HCT116 (cell line): ENCODE data around the gene FBXO21.

ENCODE experiments used
- EZH2 ChIP-seq: fragments of 200-600 bp; sonication (generic); IDR thresholded peaks from 2 replicates; pipeline ENCODE4 v1.6.1; 2017; ENCODE audit warnings: antibody characterized with exemption, mixed run types
- YY1 ChIP-seq: IDR thresholded peaks from 2 replicates; pipeline ENCODE4 v1.6.1; 2011; ENCODE audit warnings: low read length, low read depth, moderate library complexity, mild to moderate bottlenecking; ENCODE audit not compliant: insufficient replicate concordance; ENCODE audit errors: extremely low read depth
- TF ChIP-seq, protein P1 (sequence below), 3 experiments: fragments of 200-600 bp in 1 of 3; sonication (generic) in 1 of 3; IDR thresholded peaks in 2 of 3; conservative IDR thresholded peaks in 1 of 3; 2 replicates each; pipeline ENCODE4 v1.5.1; 2012 to 2017; ENCODE audit warnings: low read depth in 2 of 3, low read length in 2 of 3, antibody characterized with exemption in 1 of 3, borderline replicate concordance in 1 of 3, control low read depth in 1 of 3, mild to moderate bottlenecking in 1 of 3, mixed read lengths in 1 of 3, mixed run types in 1 of 3, moderate library complexity in 1 of 3; ENCODE audit not compliant: insufficient read depth in 1 of 3

- TF ChIP-seq EZH2 (no peak), YY1 (no peak)
- TF ChIP-seq, protein P1, sequence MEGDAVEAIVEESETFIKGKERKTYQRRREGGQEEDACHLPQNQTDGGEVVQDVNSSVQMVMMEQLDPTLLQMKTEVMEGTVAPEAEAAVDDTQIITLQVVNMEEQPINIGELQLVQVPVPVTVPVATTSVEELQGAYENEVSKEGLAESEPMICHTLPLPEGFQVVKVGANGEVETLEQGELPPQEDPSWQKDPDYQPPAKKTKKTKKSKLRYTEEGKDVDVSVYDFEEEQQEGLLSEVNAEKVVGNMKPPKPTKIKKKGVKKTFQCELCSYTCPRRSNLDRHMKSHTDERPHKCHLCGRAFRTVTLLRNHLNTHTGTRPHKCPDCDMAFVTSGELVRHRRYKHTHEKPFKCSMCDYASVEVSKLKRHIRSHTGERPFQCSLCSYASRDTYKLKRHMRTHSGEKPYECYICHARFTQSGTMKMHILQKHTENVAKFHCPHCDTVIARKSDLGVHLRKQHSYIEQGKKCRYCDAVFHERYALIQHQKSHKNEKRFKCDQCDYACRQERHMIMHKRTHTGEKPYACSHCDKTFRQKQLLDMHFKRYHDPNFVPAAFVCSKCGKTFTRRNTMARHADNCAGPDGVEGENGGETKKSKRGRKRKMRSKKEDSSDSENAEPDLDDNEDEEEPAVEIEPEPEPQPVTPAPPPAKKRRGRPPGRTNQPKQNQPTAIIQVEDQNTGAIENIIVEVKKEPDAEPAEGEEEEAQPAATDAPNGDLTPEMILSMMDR (IDR thresholded peaks at IDR 0.05 in 2 of 3, conservative IDR thresholded peaks at IDR 0.05 in 1 of 3; ENCODE audit: borderline replicate concordance in 1 of 3, insufficient read depth in 1 of 3, low read depth in 2 of 3, low read length in 2 of 3), result no peak
Measured at GRCh38 chr12:117216686-117217085, 26.4 kb upstream of the FBXO21 start.
